ENCODE measurements around the gene PDK2.

DNA sequence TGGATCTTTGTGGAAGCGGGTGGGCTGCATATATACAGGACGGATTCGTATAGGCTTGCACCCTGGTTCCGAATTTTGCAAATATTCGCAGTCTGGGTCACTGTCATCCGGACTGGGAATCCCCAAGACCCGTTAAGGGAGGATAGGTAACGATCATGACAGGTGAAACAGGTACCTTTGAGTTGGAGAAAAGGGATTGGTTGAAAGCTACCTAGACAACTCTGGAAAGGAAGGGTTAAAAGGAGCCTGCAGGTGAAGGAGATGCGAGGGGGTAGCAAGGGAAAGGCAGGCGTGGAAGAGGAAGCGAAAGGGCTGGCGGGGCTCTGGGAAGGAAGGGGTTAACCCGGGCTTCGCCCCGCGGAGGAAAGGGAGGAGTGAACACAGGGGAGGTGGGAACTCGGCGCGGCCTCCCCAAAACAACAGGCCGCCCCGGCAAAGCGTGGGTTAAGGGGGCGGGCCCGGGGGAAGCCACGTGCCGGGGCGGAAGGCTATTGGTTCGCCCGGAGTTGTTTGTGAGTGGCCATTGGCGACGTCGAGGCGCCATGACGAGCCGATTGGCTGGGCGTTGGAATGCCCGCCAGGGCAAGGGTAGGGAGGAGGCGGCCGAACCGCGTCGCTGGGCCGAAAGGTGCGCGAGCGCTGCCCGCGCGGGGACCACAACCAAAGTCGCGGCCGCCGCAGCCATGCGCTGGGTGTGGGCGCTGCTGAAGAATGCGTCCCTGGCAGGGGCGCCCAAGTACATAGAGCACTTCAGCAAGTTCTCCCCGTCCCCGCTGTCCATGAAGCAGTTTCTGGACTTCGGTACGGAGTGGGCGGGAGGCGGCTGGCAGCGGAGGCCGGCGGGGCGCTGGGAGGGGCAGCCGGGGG is at the start of gene PDK2:
- TF ChIP-seq, protein P1, sequence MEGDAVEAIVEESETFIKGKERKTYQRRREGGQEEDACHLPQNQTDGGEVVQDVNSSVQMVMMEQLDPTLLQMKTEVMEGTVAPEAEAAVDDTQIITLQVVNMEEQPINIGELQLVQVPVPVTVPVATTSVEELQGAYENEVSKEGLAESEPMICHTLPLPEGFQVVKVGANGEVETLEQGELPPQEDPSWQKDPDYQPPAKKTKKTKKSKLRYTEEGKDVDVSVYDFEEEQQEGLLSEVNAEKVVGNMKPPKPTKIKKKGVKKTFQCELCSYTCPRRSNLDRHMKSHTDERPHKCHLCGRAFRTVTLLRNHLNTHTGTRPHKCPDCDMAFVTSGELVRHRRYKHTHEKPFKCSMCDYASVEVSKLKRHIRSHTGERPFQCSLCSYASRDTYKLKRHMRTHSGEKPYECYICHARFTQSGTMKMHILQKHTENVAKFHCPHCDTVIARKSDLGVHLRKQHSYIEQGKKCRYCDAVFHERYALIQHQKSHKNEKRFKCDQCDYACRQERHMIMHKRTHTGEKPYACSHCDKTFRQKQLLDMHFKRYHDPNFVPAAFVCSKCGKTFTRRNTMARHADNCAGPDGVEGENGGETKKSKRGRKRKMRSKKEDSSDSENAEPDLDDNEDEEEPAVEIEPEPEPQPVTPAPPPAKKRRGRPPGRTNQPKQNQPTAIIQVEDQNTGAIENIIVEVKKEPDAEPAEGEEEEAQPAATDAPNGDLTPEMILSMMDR (conservative IDR thresholded peaks at IDR 0.05; ENCODE audit: low read depth, low read length) = no peak
- no peak for TF ChIP-seq EZH2 (IDR thresholded peaks at IDR 0.05; ENCODE audit: borderline replicate concordance, low read depth, low read length, poor library complexity, severe bottlenecking)

All from A673 (cell line).